HEK293 (cell line): Measurements from ENCODE around the gene NDUFAF5.

Experiments
- CTCF ChIA-PET: fragments of 350-600 bp; formaldehyde crosslinking; extraction: SDS; loops from one replicate; lab custom pipeline; 2021; ENCODE audit warnings: antibody characterized with exemption; lab: Yijun Ruan, JAX
- POLR2A ChIA-PET: fragments of 300-600 bp; formaldehyde crosslinking; extraction: SDS; loops from one replicate; lab custom pipeline; 2020; ENCODE audit warnings: antibody characterized with exemption, inconsistent platforms; lab: Yijun Ruan, JAX
- H3K27ac ChIP-seq: fragments of 200-500 bp; sonication (Bioruptor generic); 2 replicates; pipeline ENCODE4 v1.5.1; 2014; ENCODE audit warnings: low read depth, low read length, control low read depth, inconsistent platforms; ENCODE audit errors: extremely low read depth
- H3K36me3 ChIP-seq, 2 experiments: fragments of 200-500 bp in 1 of 2; sonication (Bioruptor generic) in 1 of 2; 1 replicate in 1 of 2; 2 replicates in 1 of 2; pipeline ENCODE4 v1.5.1; 2014 to 2017; ENCODE audit warnings: inconsistent platforms in 2 of 2, low read length in 2 of 2; ENCODE audit not compliant: control insufficient read depth in 2 of 2, insufficient read depth in 1 of 2
- H3K4me1 ChIP-seq: fragments of 200-500 bp; sonication (Bioruptor generic); 2 replicates; pipeline ENCODE4 v1.5.1; 2014; ENCODE audit warnings: mild to moderate bottlenecking, low read length, inconsistent platforms; ENCODE audit not compliant: control insufficient read depth, insufficient read depth
- H3K4me3 ChIP-seq: 2 replicates; pipeline ENCODE4 v1.5.1; 2011; ENCODE audit warnings: low read depth, mild to moderate bottlenecking, control low read depth, low read length, moderate library complexity
- H3K9me3 ChIP-seq: fragments of 200-500 bp; sonication (Bioruptor generic); 2 replicates; pipeline ENCODE4 v1.5.1; 2014; ENCODE audit warnings: low read depth, low read length, inconsistent platforms; ENCODE audit not compliant: control insufficient read depth, insufficient read depth
- ATF2 ChIP-seq: fragments of 450-650 bp; formaldehyde crosslinking; IDR thresholded peaks from 2 replicates; pipeline ENCODE4 v1.5.1; 2016; ENCODE audit warnings: missing biosample characterization, missing genetic modification characterization, low read depth
- MEIS1 ChIP-seq: sonication (generic); formaldehyde crosslinking; IDR thresholded peaks from 2 replicates; pipeline ENCODE4 v1.8.1; 2022; ENCODE audit warnings: missing genetic modification reagents, mild to moderate bottlenecking, borderline replicate concordance
- MZF1 ChIP-seq: fragments of 450-650 bp; formaldehyde crosslinking; IDR thresholded peaks from 2 replicates; pipeline ENCODE4 v1.5.1; 2017; ENCODE audit warnings: missing biosample characterization, missing genetic modification characterization, borderline replicate concordance
- PBX3 ChIP-seq: sonication (generic); formaldehyde crosslinking; IDR thresholded peaks from 2 replicates; pipeline ENCODE4 v1.8.1; 2022; ENCODE audit warnings: mild to moderate bottlenecking, moderate library complexity, missing genetic modification reagents
- PRDM6 ChIP-seq: fragments of 450-650 bp; formaldehyde crosslinking; IDR thresholded peaks from 2 replicates; pipeline ENCODE4 v1.5.1; 2017; ENCODE audit warnings: missing biosample characterization, missing genetic modification characterization
- REPIN1 ChIP-seq: fragments of 450-650 bp; formaldehyde crosslinking; IDR thresholded peaks from 2 replicates; pipeline ENCODE4 v1.5.1; 2017; ENCODE audit warnings: missing biosample characterization, missing genetic modification characterization, low read depth
- ZBTB11 ChIP-seq: fragments of 450-650 bp; formaldehyde crosslinking; conservative IDR thresholded peaks from 2 replicates; pipeline ENCODE4 v1.5.1; 2016; ENCODE audit warnings: low read depth, missing biosample characterization, missing genetic modification characterization
- ZBTB17 ChIP-seq: fragments of 450-650 bp; formaldehyde crosslinking; IDR thresholded peaks from 2 replicates; pipeline ENCODE4 v1.5.1; 2016; ENCODE audit warnings: missing biosample characterization, missing genetic modification characterization
- ZBTB26 ChIP-seq: fragments of 450-650 bp; formaldehyde crosslinking; optimal IDR thresholded peaks from 2 replicates; pipeline ENCODE3; 2016; ENCODE audit warnings: missing biosample characterization, mild to moderate bottlenecking, missing genetic modification characterization
- ZEB2 ChIP-seq: fragments of 450-650 bp; formaldehyde crosslinking; IDR thresholded peaks from 2 replicates; pipeline ENCODE4 v1.5.1; 2016; ENCODE audit warnings: missing biosample characterization, missing genetic modification characterization
- ZFP41 ChIP-seq: fragments of 450-650 bp; formaldehyde crosslinking; IDR thresholded peaks from 2 replicates; pipeline ENCODE4 v1.5.1; 2016; ENCODE audit warnings: missing biosample characterization, missing genetic modification characterization, borderline replicate concordance
- ZNF16 ChIP-seq: fragments of 450-650 bp; formaldehyde crosslinking; IDR thresholded peaks from 2 replicates; pipeline ENCODE4 v1.5.1; 2016; ENCODE audit warnings: low read depth, missing biosample characterization, missing genetic modification characterization
- ZNF394 ChIP-seq: fragments of 450-650 bp; formaldehyde crosslinking; IDR thresholded peaks from 2 replicates; pipeline ENCODE4 v1.5.1; 2016; ENCODE audit warnings: missing biosample characterization, missing genetic modification characterization, mild to moderate bottlenecking, moderate library complexity, borderline replicate concordance
- ZNF530 ChIP-seq: fragments of 450-650 bp; formaldehyde crosslinking; IDR thresholded peaks from 2 replicates; pipeline ENCODE4 v1.5.1; 2016; ENCODE audit warnings: low read depth, missing biosample characterization, missing genetic modification characterization
- ZNF560 ChIP-seq: fragments of 450-650 bp; formaldehyde crosslinking; IDR thresholded peaks from 2 replicates; pipeline ENCODE4 v1.5.1; 2017; ENCODE audit warnings: missing biosample characterization, missing genetic modification characterization, borderline replicate concordance
- ZNF623 ChIP-seq: fragments of 450-650 bp; formaldehyde crosslinking; IDR thresholded peaks from 2 replicates; pipeline ENCODE4 v1.5.1; 2016; ENCODE audit warnings: missing biosample characterization, missing genetic modification characterization
- ZNF639 ChIP-seq: fragments of 450-650 bp; formaldehyde crosslinking; IDR thresholded peaks from 2 replicates; pipeline ENCODE4 v1.5.1; 2016; ENCODE audit warnings: missing biosample characterization, missing genetic modification characterization
- ZNF76 ChIP-seq: fragments of 450-650 bp; formaldehyde crosslinking; IDR thresholded peaks from 2 replicates; pipeline ENCODE4; 2016; ENCODE audit warnings: low read depth, missing biosample characterization, missing genetic modification characterization, borderline replicate concordance
- ZNF777 ChIP-seq: fragments of 450-650 bp; formaldehyde crosslinking; IDR thresholded peaks from 2 replicates; pipeline ENCODE4 v1.5.1; 2017; ENCODE audit warnings: missing biosample characterization, missing genetic modification characterization, borderline replicate concordance

Gene NDUFAF5

GRCh38 chr20:13799040-13799439 is 14.2 kb downstream of the NDUFAF5 start (continued):
- TF ChIP-seq PBX3 (no peak), REPIN1 (tag by site-specific recombination) (no peak), ZNF394 (no peak), ZNF16 (tag by site-specific recombination) (no peak), ZNF76 (tag by site-specific recombination) (no peak), ZBTB26 (no peak), ZNF777 (tag by site-specific recombination) (no peak)

GRCh38 chr20:13799974-13800373 is 15.1 kb downstream of the NDUFAF5 start:
- H3K27ac ChIP-seq: no peak overlapping the region
- TF ChIP-seq PRDM6 (no peak), ZFP41 (tag by site-specific recombination) (no peak), MEIS1 (no peak), ZNF560 (tag by site-specific recombination) (no peak), ZNF639 (tag by site-specific recombination) (no peak), MZF1 (tag by site-specific recombination) (no peak), ZNF530 (tag by site-specific recombination) (no peak), ZNF623 (tag by site-specific recombination) (no peak), ZEB2 (tag by site-specific recombination) (no peak), ATF2 (tag by site-specific recombination) (no peak), ZBTB17 (tag by site-specific recombination) (no peak), ZBTB11 (tag by site-specific recombination) (no peak)
- POLR2A ChIA-PET: interaction anchor here (1.0 to 1.7 kb wide), 2 partner anchors 12 to 15 kb away, joined by 3 to 5 read pairs; partner anchors contain the start of genes ESF1 and NDUFAF5
- H3K9me3 ChIP-seq: no peaks in the 10 kb centered on the region
- CTCF ChIA-PET: interaction anchor here (0.6 to 1.6 kb wide), 2 partner anchors 11 to 243 kb away, joined by 4 to 8 read pairs; no protein-coding TSS in a partner anchor
- peaks cover 48 to 93% of the 10 kb centered on the region in 2 experiments for H3K36me3 ChIP-seq
- H3K4me1 ChIP-seq: no peaks in the 10 kb centered on the region
- no peak overlapping the region for H3K4me3 ChIP-seq
